NB4 (cell line): Measurements from ENCODE around the gene THPO.

Experiments
- DNase-seq: peaks from one replicate; pipeline ENCODE4 v3.0.0; 2010; ENCODE audit warnings: low read depth
- H3K4me3 ChIP-seq: one replicate; pipeline ENCODE4 v1.5.1; 2011; ENCODE audit warnings: mild to moderate bottlenecking, low read depth, low read length, moderate library complexity
- MYC ChIP-seq: IDR thresholded peaks from 2 replicates; pipeline ENCODE4 v1.6.1; 2011; ENCODE audit warnings: low read depth, low read length
- POLR2A ChIP-seq: IDR thresholded peaks from 2 replicates; pipeline ENCODE4 v1.6.1; 2011; ENCODE audit warnings: mild to moderate bottlenecking; ENCODE audit not compliant: insufficient read length; ENCODE audit errors: extremely low read depth
- TF ChIP-seq, protein P1 (sequence below): IDR thresholded peaks from 2 replicates; pipeline ENCODE4 v1.6.1; 2011; ENCODE audit warnings: low read depth, low read length
- TF ChIP-seq, protein P2 (sequence below): IDR thresholded peaks from one replicate; pipeline ENCODE4 v1.5.1; 2012; ENCODE audit warnings: low read depth, low read length

The THPO gene

DNA sequence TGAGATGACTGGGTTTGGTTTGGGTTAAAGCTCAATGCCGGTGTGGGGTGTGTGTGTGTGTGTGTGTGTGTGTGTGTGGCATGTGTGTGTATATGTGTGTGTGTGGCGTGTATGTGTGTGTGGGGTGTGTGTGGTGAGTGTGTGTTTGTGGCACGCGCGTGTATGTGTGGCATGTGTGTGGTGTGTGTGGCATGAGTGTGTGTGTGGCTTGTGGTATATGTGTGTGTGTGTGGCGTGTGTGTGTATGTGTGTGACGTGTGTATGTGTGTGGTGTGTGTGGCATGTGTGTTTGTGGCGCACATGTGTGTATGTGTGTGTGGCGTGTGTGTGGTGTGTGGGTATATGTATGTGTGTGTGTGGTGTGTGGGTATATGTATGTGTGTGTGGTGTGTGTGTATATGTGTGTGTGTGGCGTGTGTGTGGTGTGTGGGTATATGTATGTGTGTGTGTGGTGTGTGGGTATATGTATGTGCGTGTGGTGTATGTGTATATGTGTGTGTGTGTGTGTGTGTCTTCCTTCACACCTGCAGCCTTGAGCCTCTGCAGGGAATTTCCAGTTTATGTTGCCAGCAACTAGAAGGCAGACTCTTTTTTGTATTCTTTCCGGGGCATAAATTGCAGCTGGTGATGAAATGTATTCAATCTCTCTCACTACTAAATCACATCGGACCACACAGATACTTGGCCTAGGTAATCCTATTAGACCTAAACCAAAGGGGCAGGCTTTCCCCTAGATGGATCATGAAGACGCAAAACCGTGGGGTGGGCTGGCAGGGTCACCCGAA is 36.6 kb upstream of the THPO start:
- H3K4me3 ChIP-seq = no peak overlapping the region
- DNase-seq = no peak
- TF ChIP-seq POLR2A = no peak
- TF ChIP-seq, protein P1, sequence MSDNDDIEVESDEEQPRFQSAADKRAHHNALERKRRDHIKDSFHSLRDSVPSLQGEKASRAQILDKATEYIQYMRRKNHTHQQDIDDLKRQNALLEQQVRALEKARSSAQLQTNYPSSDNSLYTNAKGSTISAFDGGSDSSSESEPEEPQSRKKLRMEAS = no peak
- TF ChIP-seq, protein P2, sequence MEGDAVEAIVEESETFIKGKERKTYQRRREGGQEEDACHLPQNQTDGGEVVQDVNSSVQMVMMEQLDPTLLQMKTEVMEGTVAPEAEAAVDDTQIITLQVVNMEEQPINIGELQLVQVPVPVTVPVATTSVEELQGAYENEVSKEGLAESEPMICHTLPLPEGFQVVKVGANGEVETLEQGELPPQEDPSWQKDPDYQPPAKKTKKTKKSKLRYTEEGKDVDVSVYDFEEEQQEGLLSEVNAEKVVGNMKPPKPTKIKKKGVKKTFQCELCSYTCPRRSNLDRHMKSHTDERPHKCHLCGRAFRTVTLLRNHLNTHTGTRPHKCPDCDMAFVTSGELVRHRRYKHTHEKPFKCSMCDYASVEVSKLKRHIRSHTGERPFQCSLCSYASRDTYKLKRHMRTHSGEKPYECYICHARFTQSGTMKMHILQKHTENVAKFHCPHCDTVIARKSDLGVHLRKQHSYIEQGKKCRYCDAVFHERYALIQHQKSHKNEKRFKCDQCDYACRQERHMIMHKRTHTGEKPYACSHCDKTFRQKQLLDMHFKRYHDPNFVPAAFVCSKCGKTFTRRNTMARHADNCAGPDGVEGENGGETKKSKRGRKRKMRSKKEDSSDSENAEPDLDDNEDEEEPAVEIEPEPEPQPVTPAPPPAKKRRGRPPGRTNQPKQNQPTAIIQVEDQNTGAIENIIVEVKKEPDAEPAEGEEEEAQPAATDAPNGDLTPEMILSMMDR = no peak
- TF ChIP-seq MYC = no peak

DNA sequence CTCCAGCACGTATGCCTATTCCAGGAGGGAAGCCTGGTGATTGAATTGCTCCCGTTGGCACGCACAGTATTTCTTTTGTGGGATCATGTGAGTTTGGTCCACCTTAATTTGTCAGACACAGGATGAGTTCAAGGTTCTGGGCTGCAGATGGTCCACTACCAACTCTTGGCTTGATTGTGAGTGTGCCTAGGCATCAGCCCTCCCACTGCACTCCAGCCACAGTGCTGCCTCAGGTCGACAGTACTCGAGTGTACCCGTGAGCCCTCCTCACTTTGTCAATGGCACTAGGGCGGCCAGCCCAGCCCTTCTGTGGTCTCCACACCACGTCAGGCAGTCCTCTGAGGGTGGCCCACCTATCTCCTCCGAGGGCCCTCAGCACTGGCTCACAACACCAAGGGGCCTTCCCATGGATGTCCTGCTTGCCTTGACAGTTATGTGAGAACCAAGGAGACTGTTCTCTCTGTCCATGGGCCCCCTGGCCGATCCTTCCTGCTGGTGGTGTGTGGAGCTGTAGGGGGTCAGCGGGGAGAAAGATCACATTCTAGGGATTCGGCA is 32.0 kb upstream of the THPO start:
- no peak overlapping the region for H3K4me3 ChIP-seq
- no peak for TF ChIP-seq POLR2A
- TF ChIP-seq, protein P1 = no peak
- TF ChIP-seq, protein P2 = no peak
- no peak for TF ChIP-seq MYC
- DNase-seq = no peak

DNA sequence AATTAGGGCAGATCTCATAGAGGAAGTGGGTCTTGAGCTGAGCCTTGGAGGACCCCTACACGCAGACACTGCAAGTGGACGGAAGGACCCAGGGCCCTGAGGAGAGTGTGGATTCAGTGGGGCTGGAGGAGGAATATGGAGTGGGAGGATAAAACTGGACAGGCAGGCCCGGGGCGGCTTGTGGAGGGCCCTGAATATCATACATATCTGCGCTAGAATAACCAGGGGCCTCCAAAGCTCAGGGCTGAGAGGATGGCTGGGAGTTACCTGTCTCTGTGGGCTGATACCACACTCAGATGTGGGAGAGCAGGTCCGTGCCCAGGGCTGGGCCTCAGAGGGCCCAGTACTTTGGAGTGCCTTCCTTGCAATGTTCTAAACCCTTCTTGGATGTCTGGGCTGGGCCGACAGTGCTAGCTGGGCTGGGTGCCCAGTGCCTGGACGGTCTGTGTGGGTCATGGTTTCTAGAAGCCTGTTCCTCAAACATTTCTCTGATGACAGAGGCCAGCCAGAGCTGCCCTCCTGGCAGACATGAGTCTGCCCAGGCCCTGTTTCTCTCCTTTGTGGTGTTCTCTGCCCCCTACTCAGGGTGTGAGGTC is 31.4 kb upstream of the THPO start:
- no peak for DNase-seq
- TF ChIP-seq, protein P1 = no peak
- TF ChIP-seq, protein P2 = no peak
- TF ChIP-seq POLR2A (no peak), MYC (no peak)
- H3K4me3 ChIP-seq = no peak overlapping the region

DNA sequence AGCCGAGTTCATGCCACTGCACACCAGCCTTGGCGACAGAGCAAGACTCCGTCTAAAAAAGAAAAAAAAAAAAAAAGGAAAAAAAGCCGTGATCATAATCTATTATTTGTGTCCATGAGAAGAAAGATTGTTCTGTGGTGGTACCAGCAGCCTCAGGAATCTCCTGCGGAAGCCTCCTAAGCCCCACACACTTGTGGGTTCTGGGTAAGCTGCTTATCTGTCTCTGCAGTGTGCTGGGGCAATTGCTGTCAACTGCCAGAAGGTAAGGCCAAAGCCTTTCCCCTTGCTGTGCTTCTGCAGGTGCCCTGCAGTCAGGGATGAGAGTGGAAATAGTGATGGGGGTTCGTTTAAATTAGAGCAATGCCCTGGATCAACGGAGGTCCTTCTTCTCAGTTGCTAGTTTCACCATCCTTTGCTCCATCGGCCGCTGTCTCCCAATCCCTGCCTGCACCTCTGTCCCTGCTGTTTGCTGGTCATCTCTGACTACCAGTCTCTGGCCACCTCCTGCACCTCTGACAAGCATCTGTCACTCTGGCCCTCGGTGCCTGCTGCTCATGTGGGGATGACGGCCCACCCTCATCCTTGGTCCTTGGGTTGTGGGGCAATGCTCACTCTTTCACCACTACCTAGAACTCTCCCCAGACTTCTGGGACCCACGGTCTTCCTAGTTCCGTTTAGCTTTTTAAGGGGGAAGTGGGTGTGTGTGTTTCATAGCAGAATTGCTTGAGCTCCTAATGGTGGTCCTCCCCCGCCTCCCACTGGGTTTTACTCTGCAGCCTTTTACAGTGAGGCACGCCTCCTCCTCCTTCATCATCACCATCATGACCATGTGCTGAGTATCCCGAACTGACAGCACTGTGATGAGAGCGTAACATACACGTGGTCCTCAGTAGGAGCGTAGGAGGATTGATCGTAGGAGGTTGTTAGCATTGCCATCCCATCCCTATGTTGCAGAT is 27.3 kb upstream of the THPO start:
- H3K4me3 ChIP-seq = no peak overlapping the region
- TF ChIP-seq POLR2A (no peak), MYC (no peak)
- TF ChIP-seq, protein P2 = no peak
- TF ChIP-seq, protein P1 = no peak
- DNase-seq = peak; percentile 31

DNA sequence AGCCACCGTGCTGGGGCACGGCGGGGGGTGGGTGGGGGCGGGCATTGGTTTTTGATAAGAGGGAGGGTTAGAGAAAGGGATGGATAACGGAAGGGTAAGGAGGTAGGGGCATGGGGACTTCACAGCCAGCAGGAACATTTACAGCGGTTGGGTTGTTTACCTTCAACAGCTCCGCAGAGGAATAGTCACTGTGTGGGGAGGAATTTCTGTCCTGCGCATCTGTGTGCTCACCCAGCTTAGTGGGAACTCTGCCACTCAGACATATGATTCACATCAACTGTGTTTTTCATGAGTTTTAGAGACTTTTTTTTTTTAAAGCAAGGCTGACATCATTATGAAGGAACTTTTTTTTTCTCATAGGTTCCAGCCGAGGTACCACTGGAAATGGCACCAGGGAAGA is 21.4 kb upstream of the THPO start:
- no peak overlapping the region for H3K4me3 ChIP-seq
- DNase-seq = no peak
- TF ChIP-seq POLR2A (no peak), MYC (no peak)
- TF ChIP-seq, protein P2 = no peak
- TF ChIP-seq, protein P1 = no peak
